Measurements from ENCODE around the gene ZNF837.
A peak's percentile ranks its signal among the peaks of the same experiment; 100 is the strongest.

Gene ZNF837

DNA sequence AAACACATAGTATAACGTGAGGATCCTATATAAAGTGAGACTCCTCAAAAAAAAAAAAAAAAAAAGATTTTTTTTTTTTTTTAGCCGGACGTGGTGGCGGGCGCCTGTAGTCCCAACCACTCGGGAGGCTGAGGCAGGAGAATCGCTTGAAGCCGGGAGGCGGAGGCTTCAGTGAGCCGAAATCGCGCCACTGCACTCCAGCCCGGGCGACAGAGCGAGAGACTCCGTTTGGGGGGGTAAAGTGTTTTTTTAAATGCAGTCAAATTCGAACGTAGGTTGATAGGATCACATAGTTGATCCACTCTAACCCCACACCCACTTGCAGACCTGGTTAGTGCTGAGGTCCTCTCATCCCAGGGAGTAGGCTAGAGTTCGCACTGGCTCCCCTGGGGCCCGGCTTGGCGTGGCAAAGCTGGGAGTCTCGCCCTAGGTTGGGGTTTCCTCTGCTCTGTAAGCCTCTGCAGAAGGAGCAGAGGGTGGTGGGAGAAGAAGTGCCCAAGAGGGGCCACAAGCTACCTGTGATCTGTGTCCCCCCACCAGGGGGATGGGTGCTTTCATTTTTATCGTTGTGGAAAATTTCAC is 21.1 kb upstream of the ZNF837 start:
- Histone ChIP-seq H3K9ac (ENCODE audit: low read depth, low read length) (peak overlapping the region; percentile 60), H3K4me2 (ENCODE audit: insufficient read depth, low read length) (peak overlapping the region; percentile 71), H4K20me1 (ENCODE audit: insufficient read depth, low read length) (no peaks in the 10 kb centered on the region), H3K4me3 (ENCODE audit: low read depth in 1 of 2, low read length in 2 of 2) (peak overlapping the region; percentile 32 to 77; a peak in 3 of 4 replicates), H3K27ac (ENCODE audit: low read length) (peak overlapping the region; percentile 70), H3K79me2 (ENCODE audit: insufficient read depth, low read length) (peaks cover 9% of the 10 kb centered on the region; the same call in 1 of the 2 replicates), H2AFZ (ENCODE audit: low read depth, low read length) (peak overlapping the region; percentile 71), H3K36me3 (ENCODE audit: insufficient read depth, low read length) (no peaks in the 10 kb centered on the region), H3K9me3 (ENCODE audit: insufficient read depth, low read length, severe bottlenecking) (no peaks in the 10 kb centered on the region), H3K4me1 (ENCODE audit: insufficient read depth, low read length) (peaks cover 27% of the 10 kb centered on the region), H3K27me3 (ENCODE audit: insufficient read depth, low read length, poor library complexity) (no peaks in the 10 kb centered on the region)
- ATAC-seq (ENCODE audit: insufficient read depth, low read depth) (no peak), DNase-seq (peak; percentile 45)
- TF ChIP-seq, protein P1, sequence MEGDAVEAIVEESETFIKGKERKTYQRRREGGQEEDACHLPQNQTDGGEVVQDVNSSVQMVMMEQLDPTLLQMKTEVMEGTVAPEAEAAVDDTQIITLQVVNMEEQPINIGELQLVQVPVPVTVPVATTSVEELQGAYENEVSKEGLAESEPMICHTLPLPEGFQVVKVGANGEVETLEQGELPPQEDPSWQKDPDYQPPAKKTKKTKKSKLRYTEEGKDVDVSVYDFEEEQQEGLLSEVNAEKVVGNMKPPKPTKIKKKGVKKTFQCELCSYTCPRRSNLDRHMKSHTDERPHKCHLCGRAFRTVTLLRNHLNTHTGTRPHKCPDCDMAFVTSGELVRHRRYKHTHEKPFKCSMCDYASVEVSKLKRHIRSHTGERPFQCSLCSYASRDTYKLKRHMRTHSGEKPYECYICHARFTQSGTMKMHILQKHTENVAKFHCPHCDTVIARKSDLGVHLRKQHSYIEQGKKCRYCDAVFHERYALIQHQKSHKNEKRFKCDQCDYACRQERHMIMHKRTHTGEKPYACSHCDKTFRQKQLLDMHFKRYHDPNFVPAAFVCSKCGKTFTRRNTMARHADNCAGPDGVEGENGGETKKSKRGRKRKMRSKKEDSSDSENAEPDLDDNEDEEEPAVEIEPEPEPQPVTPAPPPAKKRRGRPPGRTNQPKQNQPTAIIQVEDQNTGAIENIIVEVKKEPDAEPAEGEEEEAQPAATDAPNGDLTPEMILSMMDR (IDR thresholded peaks at IDR 0.05; ENCODE audit: borderline replicate concordance, extremely low read depth, low read length, poor library complexity, severe bottlenecking), result no peak
- no peak for TF ChIP-seq EZH2 (IDR thresholded peaks at IDR 0.05; ENCODE audit: borderline replicate concordance, low read depth, low read length, severe bottlenecking)

- Histone ChIP-seq H2AFZ (ENCODE audit: low read depth, low read length) (peak overlapping the region; percentile 80), H3K36me3 (ENCODE audit: insufficient read depth, low read length) (no peaks in the 10 kb centered on the region), H4K20me1 (ENCODE audit: insufficient read depth, low read length) (no peaks in the 10 kb centered on the region), H3K4me3 (ENCODE audit: low read depth in 1 of 2, low read length in 2 of 2) (peak overlapping the region; percentile 32 to 77; a peak in 3 of 4 replicates), H3K4me1 (ENCODE audit: insufficient read depth, low read length) (peaks cover 22% of the 10 kb centered on the region), H3K79me2 (ENCODE audit: insufficient read depth, low read length) (peaks cover 3% of the 10 kb centered on the region; the same call in 1 of the 2 replicates), H3K9ac (ENCODE audit: low read depth, low read length) (peak overlapping the region; percentile 60), H3K4me2 (ENCODE audit: insufficient read depth, low read length) (peak overlapping the region; percentile 77), H3K27me3 (ENCODE audit: insufficient read depth, low read length, poor library complexity) (no peaks in the 10 kb centered on the region), H3K9me3 (ENCODE audit: insufficient read depth, low read length, severe bottlenecking) (no peaks in the 10 kb centered on the region), H3K27ac (ENCODE audit: low read length) (peak overlapping the region; percentile 70)
- TF ChIP-seq, protein P1 (IDR thresholded peaks at IDR 0.05; ENCODE audit: borderline replicate concordance, extremely low read depth, low read length, poor library complexity, severe bottlenecking), result peak; percentile 5
- TF ChIP-seq EZH2 (IDR thresholded peaks at IDR 0.05; ENCODE audit: borderline replicate concordance, low read depth, low read length, severe bottlenecking), result no peak
- DNase-seq (peak; percentile 100), ATAC-seq (ENCODE audit: insufficient read depth, low read depth) (peak; percentile 94)
Observed at GRCh38 chr19:58400916-58401839, 20.3 kb upstream of the ZNF837 start.

DNA sequence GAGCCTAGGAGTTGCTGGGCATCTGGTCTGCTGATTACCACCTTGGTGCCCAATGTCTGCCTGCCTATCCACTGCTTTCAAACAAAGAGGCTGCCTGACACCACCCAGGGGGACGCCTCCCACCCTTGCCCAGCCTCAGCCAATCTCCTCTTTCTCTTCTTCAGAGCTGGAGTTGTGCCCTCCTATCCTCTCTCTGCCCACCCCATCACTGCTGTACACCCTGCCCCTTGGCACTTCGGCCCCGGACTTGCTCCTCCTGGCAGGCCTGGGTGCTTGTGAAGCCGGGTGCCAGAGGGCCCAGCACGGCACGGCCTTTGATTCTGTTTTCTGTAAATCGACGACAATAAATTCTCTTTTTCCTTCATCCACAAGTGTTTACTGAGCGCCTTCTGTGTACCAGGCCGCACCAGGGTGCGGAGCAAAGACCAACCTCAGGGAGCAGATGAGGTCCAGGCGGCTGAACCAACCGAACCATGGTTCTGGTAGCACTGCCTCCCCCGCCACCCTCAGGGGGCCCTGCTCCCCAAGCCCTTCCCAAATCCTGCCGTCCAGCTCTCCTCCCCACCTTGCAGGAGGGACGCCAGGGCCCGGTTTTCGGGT is 19.6 kb upstream of the ZNF837 start:
- Histone ChIP-seq H3K27ac (ENCODE audit: low read length) (peak overlapping the region; percentile 66), H3K9ac (ENCODE audit: low read depth, low read length) (peak overlapping the region; percentile 52), H3K27me3 (ENCODE audit: insufficient read depth, low read length, poor library complexity) (no peaks in the 10 kb centered on the region), H3K36me3 (ENCODE audit: insufficient read depth, low read length) (peaks cover 5% of the 10 kb centered on the region), H3K4me1 (ENCODE audit: insufficient read depth, low read length) (peaks cover 22% of the 10 kb centered on the region), H2AFZ (ENCODE audit: low read depth, low read length) (peak overlapping the region; percentile 80), H4K20me1 (ENCODE audit: insufficient read depth, low read length) (peaks cover 2% of the 10 kb centered on the region; the same call in 1 of the 2 replicates), H3K79me2 (ENCODE audit: insufficient read depth, low read length) (peaks cover 3% of the 10 kb centered on the region; the same call in 1 of the 2 replicates), H3K4me2 (ENCODE audit: insufficient read depth, low read length) (peak overlapping the region; percentile 77), H3K9me3 (ENCODE audit: insufficient read depth, low read length, severe bottlenecking) (no peaks in the 10 kb centered on the region), H3K4me3 (ENCODE audit: low read depth in 1 of 2, low read length in 2 of 2) (peak overlapping the region in 1 of 2 experiments; percentile 55; a peak in 2 of 4 replicates)
- no peak for DNase-seq
- no peak for ATAC-seq (ENCODE audit: insufficient read depth, low read depth)
- TF ChIP-seq EZH2 (IDR thresholded peaks at IDR 0.05; ENCODE audit: borderline replicate concordance, low read depth, low read length, severe bottlenecking), result no peak
- TF ChIP-seq, protein P1 (IDR thresholded peaks at IDR 0.05; ENCODE audit: borderline replicate concordance, extremely low read depth, low read length, poor library complexity, severe bottlenecking), result no peak

Measured in DND-41 (cell line).